ENCODE results near the gene FAAP100.

DNA sequence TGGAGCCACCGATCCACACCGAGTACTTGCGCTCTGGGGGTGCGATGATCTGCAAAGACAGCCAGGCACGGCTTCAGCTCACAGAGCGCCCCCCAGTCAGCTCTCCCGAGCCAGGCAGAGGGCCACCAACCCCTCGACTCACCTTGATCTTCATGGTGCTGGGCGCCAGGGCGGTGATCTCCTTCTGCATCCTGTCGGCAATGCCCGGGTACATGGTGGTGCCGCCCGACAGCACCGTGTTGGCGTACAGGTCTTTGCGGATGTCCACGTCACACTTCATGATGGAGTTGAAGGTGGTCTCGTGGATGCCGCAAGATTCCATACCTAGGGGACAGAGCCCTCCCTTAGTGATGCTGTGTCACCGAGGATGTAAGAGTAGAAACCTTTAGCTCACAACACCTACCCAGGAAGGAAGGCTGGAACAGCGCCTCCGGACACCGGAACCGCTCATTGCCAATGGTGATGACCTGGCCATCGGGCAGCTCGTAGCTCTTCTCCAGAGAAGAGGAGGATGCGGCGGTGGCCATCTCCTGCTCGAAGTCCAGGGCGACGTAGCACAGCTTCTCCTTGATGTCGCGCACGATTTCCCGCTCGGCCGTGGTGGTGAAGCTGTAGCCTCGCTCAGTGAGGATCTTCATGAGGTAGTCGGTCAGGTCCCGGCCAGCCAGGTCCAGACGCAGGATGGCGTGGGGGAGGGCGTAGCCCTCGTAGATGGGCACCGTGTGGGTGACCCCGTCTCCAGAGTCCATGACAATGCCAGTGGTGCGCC is 41.2 kb downstream of the FAAP100 start:
- TF ChIP-seq CTCF (IDR thresholded peaks at IDR 0.05), result no peak
- no peak for TF ChIP-seq POLR2A (IDR thresholded peaks at IDR 0.05)

All from uterus (tissue), 2 donors.